ENCODE measurements around the gene RHOBTB3. TPM values are rescaled to one million over a fixed set of nuclear protein-coding genes. Genes with fewer than 3 reads are reported as not detected.
A peak's percentile ranks its signal among the peaks of the same experiment; 100 is the strongest.

The RHOBTB3 gene
- total and polyA plus RNA-seq, 4 donors, result 12.9 to 150 (median 30.6) TPM

DNA sequence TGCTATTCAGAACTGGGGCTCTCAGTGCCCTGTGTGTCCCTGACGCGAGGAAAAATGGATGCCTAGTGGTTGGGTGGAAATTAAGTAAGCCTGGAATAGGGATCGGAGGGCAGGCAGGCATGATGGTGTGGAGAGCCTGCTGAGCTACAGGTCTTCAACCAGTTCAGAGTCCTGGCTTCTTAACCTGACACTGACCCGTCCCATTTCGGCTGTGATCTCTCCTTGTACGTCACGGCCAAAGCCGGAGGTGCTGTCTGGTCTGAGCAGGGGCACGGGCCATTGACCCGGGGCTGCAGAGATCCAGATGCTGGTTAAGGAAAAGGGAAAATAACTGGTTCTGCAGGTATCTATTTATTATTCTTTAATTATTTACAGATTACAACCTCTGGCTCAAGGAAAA lies 27.9 kb downstream of the RHOBTB3 start:
- H3K36me3 ChIP-seq (ENCODE audit: control insufficient read depth in 4 of 4, insufficient read depth in 4 of 4, low read length in 4 of 4), result peaks cover 2 to 10% (median 6%) of the 10 kb centered on the region in 4 donors
- DNase-seq (no peak), ATAC-seq (ENCODE audit: insufficient read depth, low FRiP score) (no peak)
- TF ChIP-seq, protein P1, sequence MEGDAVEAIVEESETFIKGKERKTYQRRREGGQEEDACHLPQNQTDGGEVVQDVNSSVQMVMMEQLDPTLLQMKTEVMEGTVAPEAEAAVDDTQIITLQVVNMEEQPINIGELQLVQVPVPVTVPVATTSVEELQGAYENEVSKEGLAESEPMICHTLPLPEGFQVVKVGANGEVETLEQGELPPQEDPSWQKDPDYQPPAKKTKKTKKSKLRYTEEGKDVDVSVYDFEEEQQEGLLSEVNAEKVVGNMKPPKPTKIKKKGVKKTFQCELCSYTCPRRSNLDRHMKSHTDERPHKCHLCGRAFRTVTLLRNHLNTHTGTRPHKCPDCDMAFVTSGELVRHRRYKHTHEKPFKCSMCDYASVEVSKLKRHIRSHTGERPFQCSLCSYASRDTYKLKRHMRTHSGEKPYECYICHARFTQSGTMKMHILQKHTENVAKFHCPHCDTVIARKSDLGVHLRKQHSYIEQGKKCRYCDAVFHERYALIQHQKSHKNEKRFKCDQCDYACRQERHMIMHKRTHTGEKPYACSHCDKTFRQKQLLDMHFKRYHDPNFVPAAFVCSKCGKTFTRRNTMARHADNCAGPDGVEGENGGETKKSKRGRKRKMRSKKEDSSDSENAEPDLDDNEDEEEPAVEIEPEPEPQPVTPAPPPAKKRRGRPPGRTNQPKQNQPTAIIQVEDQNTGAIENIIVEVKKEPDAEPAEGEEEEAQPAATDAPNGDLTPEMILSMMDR (IDR thresholded peaks at IDR 0.05; ENCODE audit: control extremely low read depth, extremely low read depth), result no peak
- WGBS, 2 donors, result 76 to 82% methylated on average over 10 of the region's 10 CpGs
- H3K27me3 ChIP-seq (ENCODE audit: control insufficient read depth in 3 of 3, insufficient read depth in 3 of 3, low read length in 2 of 3), result no peaks in the 10 kb centered on the region
- no peak overlapping the region for H3K9ac ChIP-seq (ENCODE audit: insufficient read depth in 1 of 2, low read length in 2 of 2)
- peaks cover 0 to 10% (median 7%) of the 10 kb centered on the region in 5 donors for H3K4me1 ChIP-seq (ENCODE audit: control insufficient read depth in 5 of 5, insufficient read depth in 5 of 5, low read length in 5 of 5)
- H3K4me3 ChIP-seq, result no peak overlapping the region
- no peaks in the 10 kb centered on the region for H3K9me3 ChIP-seq (ENCODE audit: control insufficient read depth in 4 of 4, insufficient read depth in 3 of 4, low read length in 3 of 4)
- no peak overlapping the region for H3K27ac ChIP-seq (ENCODE audit: low read depth in 1 of 2, low read length in 1 of 2)

- peak in 1 of 3 donors; percentile 11 for DNase-seq
- TF ChIP-seq, protein P1 (IDR thresholded peaks at IDR 0.05; ENCODE audit: control extremely low read depth, extremely low read depth), result no peak
- Histone ChIP-seq H3K9me3 (ENCODE audit: control insufficient read depth in 4 of 4, insufficient read depth in 3 of 4, low read length in 3 of 4) (no peaks in the 10 kb centered on the region), H3K27ac (ENCODE audit: low read depth in 1 of 2, low read length in 1 of 2) (no peak overlapping the region), H3K36me3 (ENCODE audit: control insufficient read depth in 4 of 4, insufficient read depth in 4 of 4, low read length in 4 of 4) (peaks cover 2 to 7% (median 5%) of the 10 kb centered on the region in 4 donors), H3K27me3 (ENCODE audit: control insufficient read depth in 3 of 3, insufficient read depth in 3 of 3, low read length in 2 of 3) (no peaks in the 10 kb centered on the region), H3K9ac (ENCODE audit: insufficient read depth in 1 of 2, low read length in 2 of 2) (no peak overlapping the region), H3K4me3 (no peak overlapping the region), H3K4me1 (ENCODE audit: control insufficient read depth in 5 of 5, insufficient read depth in 5 of 5, low read length in 5 of 5) (peaks cover 0 to 10% (median 7%) of the 10 kb centered on the region in 5 donors)
- ATAC-seq (ENCODE audit: insufficient read depth, low FRiP score), result peak; percentile 40
- WGBS, 2 donors, result 43 to 54% methylated on average over 2 of the region's 2 CpGs
Measured at GRCh38 chr5:95759634-95760033, 28.5 kb downstream of the RHOBTB3 start.

GRCh38 chr5:95760273-95761191 lies 29.4 kb downstream of the RHOBTB3 start:
- Histone ChIP-seq H3K36me3 (ENCODE audit: control insufficient read depth in 4 of 4, insufficient read depth in 4 of 4, low read length in 4 of 4) (peaks cover 0 to 7% (median 4%) of the 10 kb centered on the region in 4 donors), H3K9me3 (ENCODE audit: control insufficient read depth in 4 of 4, insufficient read depth in 3 of 4, low read length in 3 of 4) (no peaks in the 10 kb centered on the region), H3K27me3 (ENCODE audit: control insufficient read depth in 3 of 3, insufficient read depth in 3 of 3, low read length in 2 of 3) (no peaks in the 10 kb centered on the region), H3K27ac (ENCODE audit: low read depth in 1 of 2, low read length in 1 of 2) (no peak overlapping the region), H3K4me1 (ENCODE audit: control insufficient read depth in 5 of 5, insufficient read depth in 5 of 5, low read length in 5 of 5) (peaks cover 0 to 10% (median 7%) of the 10 kb centered on the region in 5 donors), H3K4me3 (no peak overlapping the region), H3K9ac (ENCODE audit: insufficient read depth in 1 of 2, low read length in 2 of 2) (no peak overlapping the region)
- WGBS, 2 donors, result 23 to 25% methylated on average over 3 of the region's 3 CpGs
- TF ChIP-seq, protein P1 (IDR thresholded peaks at IDR 0.05; ENCODE audit: control extremely low read depth, extremely low read depth), result no peak
- peak; percentile 77 for ATAC-seq (ENCODE audit: insufficient read depth, low FRiP score)
- peak in 2 of 3 donors; percentile 38 to 42 for DNase-seq
